PC-9 (cell line): ENCODE data around the gene FAM89B.

Source experiments
- EZH2 ChIP-seq: fragments of 200-600 bp; sonication (generic); IDR thresholded peaks from 2 replicates; pipeline ENCODE4 v1.8.0; 2017; ENCODE audit warnings: antibody characterized with exemption, low read depth
- TF ChIP-seq, protein P1 (sequence below): fragments of 200-600 bp; sonication (generic); conservative IDR thresholded peaks from 2 replicates; pipeline ENCODE4 v1.6.1; 2017; ENCODE audit warnings: mixed run types, antibody characterized with exemption, mild to moderate bottlenecking, moderate library complexity

GRCh38 chr11:65558002-65558929 lies 14.1 kb upstream of the FAM89B start, which contains the start of gene LTBP3:
- TF ChIP-seq, protein P1, sequence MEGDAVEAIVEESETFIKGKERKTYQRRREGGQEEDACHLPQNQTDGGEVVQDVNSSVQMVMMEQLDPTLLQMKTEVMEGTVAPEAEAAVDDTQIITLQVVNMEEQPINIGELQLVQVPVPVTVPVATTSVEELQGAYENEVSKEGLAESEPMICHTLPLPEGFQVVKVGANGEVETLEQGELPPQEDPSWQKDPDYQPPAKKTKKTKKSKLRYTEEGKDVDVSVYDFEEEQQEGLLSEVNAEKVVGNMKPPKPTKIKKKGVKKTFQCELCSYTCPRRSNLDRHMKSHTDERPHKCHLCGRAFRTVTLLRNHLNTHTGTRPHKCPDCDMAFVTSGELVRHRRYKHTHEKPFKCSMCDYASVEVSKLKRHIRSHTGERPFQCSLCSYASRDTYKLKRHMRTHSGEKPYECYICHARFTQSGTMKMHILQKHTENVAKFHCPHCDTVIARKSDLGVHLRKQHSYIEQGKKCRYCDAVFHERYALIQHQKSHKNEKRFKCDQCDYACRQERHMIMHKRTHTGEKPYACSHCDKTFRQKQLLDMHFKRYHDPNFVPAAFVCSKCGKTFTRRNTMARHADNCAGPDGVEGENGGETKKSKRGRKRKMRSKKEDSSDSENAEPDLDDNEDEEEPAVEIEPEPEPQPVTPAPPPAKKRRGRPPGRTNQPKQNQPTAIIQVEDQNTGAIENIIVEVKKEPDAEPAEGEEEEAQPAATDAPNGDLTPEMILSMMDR, result no peak
- no peak for TF ChIP-seq EZH2
